ENCODE results near the gene WNK2.

DNA sequence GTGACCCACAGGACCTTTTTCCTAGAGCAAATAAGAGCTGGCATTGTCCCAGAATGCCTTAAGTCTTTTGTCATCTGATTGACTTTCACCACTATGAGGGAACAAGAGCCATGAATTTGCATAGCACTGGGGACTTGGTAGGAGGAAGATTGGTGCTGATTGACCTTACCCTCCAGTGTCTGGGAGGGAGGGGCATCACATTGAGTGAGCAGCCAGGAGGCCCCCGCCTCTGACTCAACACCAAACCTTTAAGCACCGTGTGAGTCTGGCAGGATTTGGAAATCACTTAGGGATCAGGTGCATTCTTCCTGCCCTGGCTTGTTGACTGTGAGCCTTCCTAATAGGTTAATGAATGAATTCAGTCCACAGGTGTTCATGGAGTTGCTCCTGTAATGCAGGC, 40.7 kb downstream of the WNK2 start:
- TF ChIP-seq, protein P1, sequence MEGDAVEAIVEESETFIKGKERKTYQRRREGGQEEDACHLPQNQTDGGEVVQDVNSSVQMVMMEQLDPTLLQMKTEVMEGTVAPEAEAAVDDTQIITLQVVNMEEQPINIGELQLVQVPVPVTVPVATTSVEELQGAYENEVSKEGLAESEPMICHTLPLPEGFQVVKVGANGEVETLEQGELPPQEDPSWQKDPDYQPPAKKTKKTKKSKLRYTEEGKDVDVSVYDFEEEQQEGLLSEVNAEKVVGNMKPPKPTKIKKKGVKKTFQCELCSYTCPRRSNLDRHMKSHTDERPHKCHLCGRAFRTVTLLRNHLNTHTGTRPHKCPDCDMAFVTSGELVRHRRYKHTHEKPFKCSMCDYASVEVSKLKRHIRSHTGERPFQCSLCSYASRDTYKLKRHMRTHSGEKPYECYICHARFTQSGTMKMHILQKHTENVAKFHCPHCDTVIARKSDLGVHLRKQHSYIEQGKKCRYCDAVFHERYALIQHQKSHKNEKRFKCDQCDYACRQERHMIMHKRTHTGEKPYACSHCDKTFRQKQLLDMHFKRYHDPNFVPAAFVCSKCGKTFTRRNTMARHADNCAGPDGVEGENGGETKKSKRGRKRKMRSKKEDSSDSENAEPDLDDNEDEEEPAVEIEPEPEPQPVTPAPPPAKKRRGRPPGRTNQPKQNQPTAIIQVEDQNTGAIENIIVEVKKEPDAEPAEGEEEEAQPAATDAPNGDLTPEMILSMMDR (IDR thresholded peaks at IDR 0.05; ENCODE audit: low read depth, low read length) = no peak
- TF ChIP-seq EZH2phosphoT487 (IDR thresholded peaks at IDR 0.05; ENCODE audit: low read depth) = no peak

Measured in OCI-LY3 (cell line).